NCI-H2227 (cell line): ENCODE data around the gene LRRC45.

Experiments
- DNase-seq: peaks from one replicate; lab custom pipeline; 2025; ENCODE audit not compliant: unreplicated experiment; lab: John Stamatoyannopoulos, UW

Gene LRRC45

GRCh38 chr17:82049106-82049505 lies 26.0 kb downstream of the LRRC45 start:
- no peak for DNase-seq

GRCh38 chr17:82049521-82049971 lies 26.4 kb downstream of the LRRC45 start:
- DNase-seq: no peak

GRCh38 chr17:82050152-82050760 lies 27.2 kb downstream of the LRRC45 start:
- DNase-seq: no peak

GRCh38 chr17:82050761-82051641 lies 27.9 kb downstream of the LRRC45 start:
- peak; percentile 26 for DNase-seq

- DNase-seq: peak; percentile 85
Measured at GRCh38 chr17:82051776-82052637, 28.9 kb downstream of the LRRC45 start, which contains the start of the genes GPS1 and RFNG. GPS1 (plus strand) TSS chr17:82051898; CDS start chr17:82051932, 34 bp downstream. RFNG (minus strand) TSS chr17:82051811; CDS start chr17:82051766, 45 bp downstream.

- DNase-seq: no peak
Measured at GRCh38 chr17:82052638-82053059, 29.5 kb downstream of the LRRC45 start.

GRCh38 chr17:82053130-82053529 lies 30.0 kb downstream of the LRRC45 start:
- DNase-seq: no peak

GRCh38 chr17:82053556-82054263 lies 30.6 kb downstream of the LRRC45 start:
- DNase-seq: no peak

GRCh38 chr17:82054351-82055022 lies 31.4 kb downstream of the LRRC45 start:
- DNase-seq: no peak

- no peak for DNase-seq
Measured at GRCh38 chr17:82055023-82055964, 32.2 kb downstream of the LRRC45 start.

- DNase-seq: no peak
Measured at GRCh38 chr17:82055965-82056728, 33.0 kb downstream of the LRRC45 start.

- DNase-seq: no peak
Measured at GRCh38 chr17:82056729-82057621, 33.9 kb downstream of the LRRC45 start.

- DNase-seq: no peak
Measured at GRCh38 chr17:82058230-82058854, 35.2 kb downstream of the LRRC45 start.

- no peak for DNase-seq
Measured at GRCh38 chr17:82058855-82059249, 35.7 kb downstream of the LRRC45 start.

- DNase-seq: no peak
Measured at GRCh38 chr17:82059272-82060000, 36.3 kb downstream of the LRRC45 start.

- no peak for DNase-seq
Measured at GRCh38 chr17:82060001-82060380, 36.9 kb downstream of the LRRC45 start.
